Left lung (tissue), 10 donors: ENCODE results near the gene GOLGA6A. TPM values are rescaled to one million over a fixed set of nuclear protein-coding genes. Genes with fewer than 3 reads are reported as not detected.
"Not testable (repeated sequence)": the region's sequence is repeated elsewhere in the genome, so short reads cannot be mapped to it uniquely, and the experiment has no call there.

Experiments
- ATAC-seq: fragments of 200-7000 bp; cut with Tn5 transposase; one replicate; pipeline ENCODE4 v1.9.1; 2020; ENCODE audit warnings: moderate library complexity
- DNase-seq, 4 donors: peaks; one replicate each; pipeline ENCODE4 v3.0.0-alpha.2; 2013 to 2020
- H3K27ac ChIP-seq, 2 donors: fragments of 200-600 bp; sonication (generic) in 1 of 2; one replicate each; pipeline versions ENCODE4 v1.5.0 to v1.8.0; 2020 to 2021
- H3K27me3 ChIP-seq, 2 donors: fragments of 200-600 bp; sonication (generic) in 1 of 2; one replicate each; pipeline versions ENCODE4 v1.5.0 to v1.8.0; 2020 to 2021
- H3K36me3 ChIP-seq, 2 donors: fragments of 200-600 bp; sonication (generic) in 1 of 2; one replicate each; pipeline versions ENCODE4 v1.5.0 to v1.8.0; 2020 to 2021
- H3K4me1 ChIP-seq, 2 donors: fragments of 200-600 bp; one replicate each; pipeline ENCODE4 v1.8.0; 2021
- H3K4me3 ChIP-seq, 2 donors: fragments of 200-600 bp; sonication (generic) in 1 of 2; one replicate each; pipeline versions ENCODE4 v1.5.0 to v1.8.0; 2020 to 2021; ENCODE audit warnings: mild to moderate bottlenecking in 1 of 2
- H3K9me3 ChIP-seq, 2 donors: fragments of 200-600 bp; sonication (generic) in 1 of 2; one replicate each; pipeline versions ENCODE4 v1.5.0 to v1.8.0; 2020 to 2021
- intact Hi-C, 2 donors: fragments of 100-400 bp; cut with DNase I; formaldehyde crosslinking; loops; one replicate each; pipeline versions ENCODE4 v1.11.2 to v1.14.2; 2022
- polyA plus RNA-seq, 6 donors: library from polyadenylated mRNA; unstranded; fragments of 120-200 nt; gene quantifications; one replicate each; pipeline ENCODE4 v1.2.1, GENCODE V29; 2013; ENCODE audit not compliant: insufficient read length in 6 of 6
- total RNA-seq, 2 donors: library from RNA; stranded (reverse); fragmentation: NEBNext Ultra II Directional; extraction: Animal tissue kit (Norgen Biotek cat#: 25700); gene quantifications; one replicate each; pipeline ENCODE4 v1.2.1, GENCODE V29; 2021
- TF ChIP-seq, protein P1 (sequence below), 2 donors: fragments of 200-600 bp; sonication (generic) in 1 of 2; IDR thresholded peaks; one replicate each; pipeline versions ENCODE4 v1.5.0 to v1.8.0; 2021; ENCODE audit warnings: antibody characterized with exemption in 2 of 2
- donor health status: DM: no; HTN: yes; CAD: no.
- donor health status: DM: no; HTN: no; CAD: no.

The GOLGA6A gene
- total and polyA plus RNA-seq, 8 donors = 0.06 to 0.56 (median 0.32) TPM; not detected in 2

DNA sequence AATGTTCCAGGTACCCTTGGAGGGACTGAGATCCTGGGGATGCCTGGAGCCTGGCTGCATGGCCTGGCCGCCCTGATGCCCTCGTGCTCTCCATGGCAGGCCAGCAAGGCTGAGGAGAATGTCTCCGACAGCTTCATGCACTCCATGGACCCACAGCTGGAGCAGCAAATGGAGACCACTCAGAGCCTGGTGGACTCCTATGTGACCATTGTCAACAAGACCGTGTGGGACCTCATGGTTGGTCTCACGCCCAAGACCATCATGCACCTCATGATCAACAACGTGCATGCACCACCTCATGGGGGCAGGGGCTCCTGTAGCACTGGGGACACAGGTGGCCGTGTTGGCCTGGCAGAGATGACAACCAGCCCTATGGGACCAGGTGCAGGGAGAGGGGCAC, 19.7 kb downstream of the GOLGA6A start:
- ATAC-seq (no peak), DNase-seq (peak in 1 of 4 donors; percentile 25)
- H3K4me3 ChIP-seq = no peak overlapping the region
- intact Hi-C loops = no loop called here
- H3K4me1 ChIP-seq = no peaks in the 10 kb centered on the region
- H3K27me3 ChIP-seq = no peaks in the 10 kb centered on the region
- H3K27ac ChIP-seq = no peak overlapping the region
- TF ChIP-seq, protein P1, sequence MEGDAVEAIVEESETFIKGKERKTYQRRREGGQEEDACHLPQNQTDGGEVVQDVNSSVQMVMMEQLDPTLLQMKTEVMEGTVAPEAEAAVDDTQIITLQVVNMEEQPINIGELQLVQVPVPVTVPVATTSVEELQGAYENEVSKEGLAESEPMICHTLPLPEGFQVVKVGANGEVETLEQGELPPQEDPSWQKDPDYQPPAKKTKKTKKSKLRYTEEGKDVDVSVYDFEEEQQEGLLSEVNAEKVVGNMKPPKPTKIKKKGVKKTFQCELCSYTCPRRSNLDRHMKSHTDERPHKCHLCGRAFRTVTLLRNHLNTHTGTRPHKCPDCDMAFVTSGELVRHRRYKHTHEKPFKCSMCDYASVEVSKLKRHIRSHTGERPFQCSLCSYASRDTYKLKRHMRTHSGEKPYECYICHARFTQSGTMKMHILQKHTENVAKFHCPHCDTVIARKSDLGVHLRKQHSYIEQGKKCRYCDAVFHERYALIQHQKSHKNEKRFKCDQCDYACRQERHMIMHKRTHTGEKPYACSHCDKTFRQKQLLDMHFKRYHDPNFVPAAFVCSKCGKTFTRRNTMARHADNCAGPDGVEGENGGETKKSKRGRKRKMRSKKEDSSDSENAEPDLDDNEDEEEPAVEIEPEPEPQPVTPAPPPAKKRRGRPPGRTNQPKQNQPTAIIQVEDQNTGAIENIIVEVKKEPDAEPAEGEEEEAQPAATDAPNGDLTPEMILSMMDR (IDR thresholded peaks at IDR 0.05) = no peak
- H3K36me3 ChIP-seq = no peaks in the 10 kb centered on the region
- no peaks in the 10 kb centered on the region for H3K9me3 ChIP-seq

DNA sequence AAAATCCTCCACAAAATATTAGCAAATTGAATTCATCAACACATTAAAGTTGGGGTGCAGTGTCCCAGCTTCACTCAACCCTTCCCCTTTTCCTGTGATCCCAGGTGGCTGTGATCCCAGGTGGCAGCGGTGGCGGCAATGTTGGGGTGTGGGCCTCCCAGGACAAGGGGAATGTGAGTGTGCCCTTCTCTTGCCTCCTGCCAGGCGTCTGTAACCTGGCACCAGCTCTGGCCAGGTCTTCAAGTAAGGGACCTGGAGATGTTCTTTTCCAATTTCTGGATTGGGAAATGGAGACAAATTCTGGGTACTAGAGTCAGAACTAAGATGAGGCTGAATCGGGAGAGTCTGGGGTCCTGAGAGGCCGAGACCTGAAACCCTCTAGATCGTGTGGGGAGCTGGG, 20.1 kb downstream of the GOLGA6A start:
- intact Hi-C loops = no loop called here
- H3K36me3 ChIP-seq = no peaks in the 10 kb centered on the region
- no peaks in the 10 kb centered on the region for H3K9me3 ChIP-seq
- TF ChIP-seq, protein P1 (IDR thresholded peaks at IDR 0.05) = no peak
- no peaks in the 10 kb centered on the region for H3K4me1 ChIP-seq
- DNase-seq (no peak), ATAC-seq (no peak)
- no peak overlapping the region for H3K4me3 ChIP-seq
- no peak overlapping the region for H3K27ac ChIP-seq
- H3K27me3 ChIP-seq = no peaks in the 10 kb centered on the region

DNA sequence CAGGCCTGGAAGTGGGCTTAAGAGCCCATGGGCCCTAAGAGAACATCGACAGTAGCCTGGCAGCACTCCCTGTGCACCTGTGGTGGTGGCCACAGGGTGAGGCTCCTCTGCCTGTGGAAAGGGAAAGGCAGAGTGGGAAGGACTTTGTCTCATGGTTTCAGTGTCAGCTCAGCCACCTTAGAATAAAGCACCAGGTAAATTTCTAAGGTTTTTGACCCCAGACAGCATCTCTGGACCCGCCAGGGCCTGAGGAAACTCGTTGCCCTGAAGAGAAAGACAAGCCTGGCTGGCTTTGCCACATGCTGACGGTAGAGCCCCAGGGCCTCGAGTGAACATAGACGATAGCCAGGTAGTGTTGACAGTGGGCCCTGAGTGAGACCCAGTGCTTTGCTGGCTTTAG, 22.1 kb downstream of the GOLGA6A start:
- Histone ChIP-seq H3K4me3 (no peak overlapping the region), H3K9me3 (no peaks in the 10 kb centered on the region), H3K36me3 (no peaks in the 10 kb centered on the region), H3K4me1 (no peaks in the 10 kb centered on the region), H3K27me3 (no peaks in the 10 kb centered on the region), H3K27ac (no peak overlapping the region)
- intact Hi-C loops = no loop called here
- DNase-seq (no peak), ATAC-seq (no peak)
- TF ChIP-seq, protein P1 (IDR thresholded peaks at IDR 0.05) = no peak

DNA sequence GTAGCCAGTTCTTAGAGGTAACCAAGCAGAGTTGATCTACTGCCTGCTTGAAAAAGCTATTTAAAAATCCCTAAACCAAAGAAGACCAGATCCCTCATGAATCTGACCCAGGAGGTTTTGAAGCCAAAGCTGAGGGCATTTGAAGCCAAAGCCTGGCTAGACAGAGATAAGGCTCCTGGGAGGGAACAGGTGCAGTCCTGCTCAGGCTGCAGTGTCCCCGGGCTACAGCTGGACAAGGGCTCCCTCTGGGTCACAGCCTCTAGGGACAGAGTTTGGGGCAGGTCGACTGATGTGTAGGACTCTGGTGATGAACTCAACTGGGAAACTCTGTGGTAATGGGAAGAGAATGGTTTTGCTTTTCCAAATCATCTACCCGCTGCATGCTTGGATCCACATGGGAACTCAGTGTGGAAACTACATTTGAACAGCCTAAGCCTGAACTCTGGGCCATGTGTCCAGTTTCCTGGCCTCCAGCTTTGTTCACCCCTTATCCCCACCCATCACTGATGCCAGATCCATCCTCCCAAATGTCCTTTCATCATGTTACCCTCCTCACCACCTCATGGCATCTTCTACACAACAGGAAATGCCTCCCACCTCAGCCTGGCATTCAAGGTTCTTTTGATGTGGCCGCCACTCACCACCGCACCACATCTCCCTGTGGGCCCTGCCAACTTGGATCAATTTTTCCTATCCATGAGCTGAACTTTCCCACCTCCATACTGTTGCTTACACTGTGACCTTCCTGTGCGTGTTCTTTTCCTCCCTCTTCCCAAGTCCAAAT, 23.1 kb downstream of the GOLGA6A start:
- DNase-seq = peak in 1 of 4 donors; percentile 19
- H3K4me1 ChIP-seq = not testable (repeated sequence)

DNA sequence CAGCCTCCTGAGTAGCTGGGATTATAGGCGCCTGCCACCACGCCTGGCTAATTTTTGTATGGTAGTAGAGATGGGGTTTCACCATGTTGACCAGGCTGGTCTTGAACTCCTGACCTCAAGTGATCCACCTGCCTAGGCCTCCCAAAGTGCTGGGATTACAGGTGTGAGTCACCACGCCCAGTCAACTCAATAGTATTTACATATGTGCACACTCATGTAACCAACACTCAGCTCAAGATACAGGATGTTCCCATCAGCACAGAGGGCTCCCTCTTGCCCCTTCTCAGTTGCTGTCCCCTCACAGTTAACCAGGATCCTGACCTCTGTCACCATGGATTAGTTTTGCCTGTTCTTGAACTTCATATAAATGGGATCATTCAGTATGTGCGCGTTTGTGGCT, 26.0 kb downstream of the GOLGA6A start:
- intact Hi-C loops = loop anchor here in 1 of 2 donors (10.0 kb wide), 1 partner anchor 258 kb away; no protein-coding TSS in a partner anchor
- not testable (repeated sequence) for H3K27me3 ChIP-seq, H3K36me3 ChIP-seq, ATAC-seq, H3K9me3 ChIP-seq, H3K4me3 ChIP-seq, DNase-seq, H3K27ac ChIP-seq
- peaks cover 5 to 16% of the 10 kb centered on the region in 2 donors for H3K4me1 ChIP-seq

More for the DNA sequence above, 23.1 kb downstream of the GOLGA6A start:
- H3K36me3 ChIP-seq, H3K4me3 ChIP-seq, H3K27ac ChIP-seq, H3K9me3 ChIP-seq, H3K27me3 ChIP-seq, ATAC-seq: not testable (repeated sequence)
- intact Hi-C loops = loop anchor here in 1 of 2 donors (10.0 kb wide), 1 partner anchor 256 kb away; no protein-coding TSS in a partner anchor

DNA sequence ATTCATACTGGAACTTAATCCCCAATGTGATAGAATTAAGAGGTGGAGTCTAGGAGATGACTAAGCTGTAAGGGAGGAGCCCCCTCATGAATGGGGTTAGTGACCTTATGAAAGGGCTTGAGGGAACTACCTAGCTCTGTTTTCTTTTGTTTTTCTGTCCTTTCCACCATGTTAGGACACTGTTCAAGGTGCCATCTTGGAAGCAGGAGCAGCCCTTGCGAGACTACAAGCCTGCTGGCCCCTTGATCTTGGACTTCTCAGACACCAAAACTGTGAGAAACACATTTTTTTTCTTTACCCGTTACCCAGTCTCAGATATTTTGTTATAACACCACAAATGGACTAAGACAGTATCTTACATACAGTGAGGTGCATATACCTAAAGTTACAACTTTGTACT, 26.5 kb downstream of the GOLGA6A start:
- Histone ChIP-seq H3K9me3 (no peaks in the 10 kb centered on the region), H3K27ac (no peak overlapping the region), H3K36me3 (no peaks in the 10 kb centered on the region), H3K27me3 (no peaks in the 10 kb centered on the region), H3K4me3 (no peak overlapping the region), H3K4me1 (peaks cover 7 to 21% of the 10 kb centered on the region in 2 donors)
- DNase-seq (no peak), ATAC-seq (no peak)
- TF ChIP-seq, protein P1 (IDR thresholded peaks at IDR 0.05) = no peak
- intact Hi-C loops = loop anchor here in 1 of 2 donors (10.0 kb wide), 1 partner anchor 259 kb away; no protein-coding TSS in a partner anchor
